ENCODE data around the gene C2orf78. TPM values are rescaled to one million over a fixed set of nuclear protein-coding genes. Genes with fewer than 3 reads are reported as not detected.

Gene C2orf78
- total and polyA plus RNA-seq, 2 donors from 2014 or later, result not detected

GRCh38 chr2:73811878-73812277 is 27.9 kb downstream of the C2orf78 start:
- H3K4me1 ChIP-seq (ENCODE audit: control insufficient read depth in 2 of 3, insufficient read depth in 2 of 3, low read depth in 1 of 3, low read length in 3 of 3), result no peaks in the 10 kb centered on the region
- H3K9ac ChIP-seq (ENCODE audit: low read length in 3 of 3), result no peak overlapping the region
- TF ChIP-seq CTCF (IDR thresholded peaks at IDR 0.05; ENCODE audit: borderline replicate concordance, extremely low read depth, insufficient read depth), result no peak
- FAIRE-seq, result no peak
- H3K27me3 ChIP-seq (ENCODE audit: control insufficient read depth, insufficient read depth, low read length), result no peaks in the 10 kb centered on the region
- H3K4me3 ChIP-seq (ENCODE audit: low read length in 3 of 3), result no peak overlapping the region
- no peaks in the 10 kb centered on the region for H3K36me3 ChIP-seq (ENCODE audit: control insufficient read depth in 2 of 3, insufficient read depth in 3 of 3, low read length in 3 of 3)
- H3K9me3 ChIP-seq (ENCODE audit: control insufficient read depth in 2 of 3, insufficient read depth in 1 of 3, low read length in 3 of 3), result no peaks in the 10 kb centered on the region
- intact Hi-C loops (cut with DNase I), result no loop called here
- no peak for DNase-seq
- H3K27ac ChIP-seq (ENCODE audit: low read depth in 2 of 2, low read length in 2 of 2), result no peak overlapping the region

- TF ChIP-seq CTCF (IDR thresholded peaks at IDR 0.05; ENCODE audit: borderline replicate concordance, extremely low read depth, insufficient read depth), result no peak
- no peak for FAIRE-seq
- intact Hi-C loops (cut with DNase I), result no loop called here
Observed at GRCh38 chr2:73812635-73813034, 28.7 kb downstream of the C2orf78 start.

GRCh38 chr2:73818296-73818695 is 34.3 kb downstream of the C2orf78 start:
- intact Hi-C loops (cut with DNase I), result no loop called here
- DNase-seq, result no peak
- H3K9ac ChIP-seq (ENCODE audit: low read length in 3 of 3), result no peak overlapping the region
- no peaks in the 10 kb centered on the region for H3K9me3 ChIP-seq (ENCODE audit: control insufficient read depth in 2 of 3, insufficient read depth in 1 of 3, low read length in 3 of 3)
- H3K36me3 ChIP-seq (ENCODE audit: control insufficient read depth in 2 of 3, insufficient read depth in 3 of 3, low read length in 3 of 3), result no peaks in the 10 kb centered on the region
- FAIRE-seq, result no peak
- H3K27me3 ChIP-seq (ENCODE audit: control insufficient read depth, insufficient read depth, low read length), result no peaks in the 10 kb centered on the region
- H3K4me3 ChIP-seq (ENCODE audit: low read length in 3 of 3), result no peak overlapping the region
- no peaks in the 10 kb centered on the region for H3K4me1 ChIP-seq (ENCODE audit: control insufficient read depth in 2 of 3, insufficient read depth in 2 of 3, low read depth in 1 of 3, low read length in 3 of 3)
- no peak for TF ChIP-seq CTCF (IDR thresholded peaks at IDR 0.05; ENCODE audit: borderline replicate concordance, extremely low read depth, insufficient read depth)
- H3K27ac ChIP-seq (ENCODE audit: low read depth in 2 of 2, low read length in 2 of 2), result no peak overlapping the region

More at GRCh38 chr2:73812635-73813034, 28.7 kb downstream of the C2orf78 start:
- Histone ChIP-seq H3K36me3 (ENCODE audit: control insufficient read depth in 2 of 3, insufficient read depth in 3 of 3, low read length in 3 of 3) (no peaks in the 10 kb centered on the region), H3K4me1 (ENCODE audit: control insufficient read depth in 2 of 3, insufficient read depth in 2 of 3, low read depth in 1 of 3, low read length in 3 of 3) (no peaks in the 10 kb centered on the region), H3K27me3 (ENCODE audit: control insufficient read depth, insufficient read depth, low read length) (no peaks in the 10 kb centered on the region), H3K27ac (ENCODE audit: low read depth in 2 of 2, low read length in 2 of 2) (no peak overlapping the region), H3K9ac (ENCODE audit: low read length in 3 of 3) (no peak overlapping the region), H3K9me3 (ENCODE audit: control insufficient read depth in 2 of 3, insufficient read depth in 1 of 3, low read length in 3 of 3) (no peaks in the 10 kb centered on the region), H3K4me3 (ENCODE audit: low read length in 3 of 3) (no peak overlapping the region)
- no peak for DNase-seq

GRCh38 chr2:73821227-73821626 is 37.2 kb downstream of the C2orf78 start:
- Histone ChIP-seq H3K4me3 (ENCODE audit: low read length in 3 of 3) (no peak overlapping the region), H3K9ac (ENCODE audit: low read length in 3 of 3) (no peak overlapping the region), H3K4me1 (ENCODE audit: control insufficient read depth in 2 of 3, insufficient read depth in 2 of 3, low read depth in 1 of 3, low read length in 3 of 3) (no peaks in the 10 kb centered on the region), H3K36me3 (ENCODE audit: control insufficient read depth in 2 of 3, insufficient read depth in 3 of 3, low read length in 3 of 3) (no peaks in the 10 kb centered on the region), H3K27me3 (ENCODE audit: control insufficient read depth, insufficient read depth, low read length) (no peaks in the 10 kb centered on the region), H3K9me3 (ENCODE audit: control insufficient read depth in 2 of 3, insufficient read depth in 1 of 3, low read length in 3 of 3) (no peaks in the 10 kb centered on the region), H3K27ac (ENCODE audit: low read depth in 2 of 2, low read length in 2 of 2) (no peak overlapping the region)
- intact Hi-C loops (cut with DNase I), result no loop called here
- DNase-seq, result no peak
- no peak for FAIRE-seq
- no peak for TF ChIP-seq CTCF (IDR thresholded peaks at IDR 0.05; ENCODE audit: borderline replicate concordance, extremely low read depth, insufficient read depth)
